Astrocyte (in vitro differentiated cells and primary cell): ENCODE results near the gene NOL11. TPM values are rescaled to one million over a fixed set of nuclear protein-coding genes. Genes with fewer than 3 reads are reported as not detected.

Experiments
- DNase-seq: peaks from one replicate; pipeline ENCODE4 v3.0.0-alpha.2; 2010; ENCODE audit warnings: low read depth
- FAIRE-seq: peaks from 2 replicates; lab custom pipeline; 2011; peaks lifted over from hg19 to GRCh38; lab: Jason Lieb, UNC
- H2AFZ ChIP-seq: 2 replicates; pipeline ENCODE4 v1.6.0; 2012; ENCODE audit warnings: low read depth, low read length, inconsistent platforms
- H3K27ac ChIP-seq: 2 replicates; pipeline ENCODE4 v1.5.1; 2011; ENCODE audit warnings: low read depth, low read length, inconsistent platforms
- H3K27me3 ChIP-seq: 2 replicates; pipeline ENCODE4 v1.6.0; 2011; ENCODE audit warnings: low read length, inconsistent platforms; ENCODE audit not compliant: insufficient read depth
- H3K36me3 ChIP-seq: 2 replicates; pipeline ENCODE4 v1.5.1; 2011; ENCODE audit warnings: low read length, inconsistent platforms; ENCODE audit not compliant: insufficient read depth
- H3K4me1 ChIP-seq: 2 replicates; pipeline ENCODE4 v1.5.1; 2011; ENCODE audit warnings: low read length, inconsistent platforms; ENCODE audit not compliant: insufficient read depth
- H3K4me2 ChIP-seq: 2 replicates; pipeline ENCODE4 v1.6.0; 2012; ENCODE audit warnings: low read length, inconsistent platforms
- H3K4me3 ChIP-seq: 2 replicates; pipeline ENCODE4 v1.5.1; 2011; ENCODE audit warnings: low read depth, mild to moderate bottlenecking, low read length, inconsistent platforms; ENCODE audit not compliant: insufficient read depth
- H3K79me2 ChIP-seq: 2 replicates; pipeline ENCODE4 v1.6.0; 2012; ENCODE audit warnings: mild to moderate bottlenecking, low read length, inconsistent platforms; ENCODE audit not compliant: insufficient read depth
- H3K9ac ChIP-seq: 2 replicates; pipeline ENCODE4 v1.6.0; 2012; ENCODE audit warnings: mild to moderate bottlenecking, low read length, inconsistent platforms
- H3K9me3 ChIP-seq: 2 replicates; pipeline ENCODE4 v1.5.1; 2012; ENCODE audit warnings: low read depth, mild to moderate bottlenecking, low read length, inconsistent platforms; ENCODE audit not compliant: insufficient read depth
- H4K20me1 ChIP-seq: 2 replicates; pipeline ENCODE4 v1.6.0; 2012; ENCODE audit warnings: low read length, inconsistent platforms; ENCODE audit not compliant: insufficient read depth
- H3K27ac Mint-ChIP-seq: one replicate; pipeline ENCODE4 v1.8.0; 2021; ENCODE audit warnings: mild to moderate bottlenecking, mixed read lengths; ENCODE audit not compliant: unreplicated experiment
- H3K27me3 Mint-ChIP-seq: one replicate; pipeline ENCODE4 v1.8.0; 2021; ENCODE audit warnings: low read depth, mixed read lengths; ENCODE audit not compliant: unreplicated experiment
- H3K36me3 Mint-ChIP-seq: one replicate; pipeline ENCODE4 v1.8.0; 2021; ENCODE audit warnings: low read depth, mixed read lengths; ENCODE audit not compliant: unreplicated experiment
- H3K4me1 Mint-ChIP-seq: one replicate; pipeline ENCODE4 v1.8.0; 2021; ENCODE audit warnings: low read depth, mixed read lengths; ENCODE audit not compliant: unreplicated experiment
- H3K4me3 Mint-ChIP-seq: one replicate; pipeline ENCODE4 v1.8.0; 2021; ENCODE audit warnings: mild to moderate bottlenecking, moderate library complexity, mixed read lengths; ENCODE audit not compliant: unreplicated experiment
- H3K9me3 Mint-ChIP-seq: one replicate; pipeline ENCODE4 v1.8.0; 2021; ENCODE audit warnings: mild to moderate bottlenecking, mixed read lengths; ENCODE audit not compliant: unreplicated experiment
- CTCF ChIP-seq: IDR thresholded peaks from 2 replicates; pipeline ENCODE4 v1.5.1; 2011; ENCODE audit warnings: low read depth, mild to moderate bottlenecking, inconsistent platforms, low read length, moderate library complexity; ENCODE audit not compliant: insufficient read depth
- EZH2 ChIP-seq: IDR thresholded peaks from 2 replicates; pipeline ENCODE4 v1.6.1; 2012; ENCODE audit warnings: mild to moderate bottlenecking, low read length, inconsistent platforms; ENCODE audit not compliant: insufficient read depth
- total RNA-seq: library from RNA; stranded (reverse); gene quantifications from 2 replicates; pipeline ENCODE4 v1.2.1, GENCODE V29; 2021

The NOL11 gene
- total RNA-seq, 1 donor from 2014 or later: 30.3 TPM

- TF ChIP-seq EZH2: no peak
- TF ChIP-seq CTCF: no peak
- Histone ChIP-seq H3K9ac (no peak overlapping the region), H3K9me3 (no peaks in the 10 kb centered on the region), H3K4me1 (no peaks in the 10 kb centered on the region), H3K4me2 (no peak overlapping the region), H3K27ac (no peak overlapping the region), H3K4me3 (no peak overlapping the region), H3K79me2 (no peaks in the 10 kb centered on the region), H3K27me3 (no peaks in the 10 kb centered on the region), H4K20me1 (no peaks in the 10 kb centered on the region), H3K36me3 (peaks cover 59% of the 10 kb centered on the region), H2AFZ (no peak overlapping the region)
- H3K27ac Mint-ChIP-seq: no peak overlapping the region
- H3K4me3 Mint-ChIP-seq: no peak overlapping the region
- no peaks in the 10 kb centered on the region for H3K9me3 Mint-ChIP-seq
- FAIRE-seq (no peak), DNase-seq (no peak)
- H3K27me3 Mint-ChIP-seq: no peaks in the 10 kb centered on the region
- no peaks in the 10 kb centered on the region for H3K4me1 Mint-ChIP-seq
- H3K36me3 Mint-ChIP-seq: peaks cover 5% of the 10 kb centered on the region
These were observed 24.3 kb downstream of the NOL11 start for GRCh38 chr17:67742025-67742424.

GRCh38 chr17:67746704-67747571 is 29.2 kb downstream of the NOL11 start:
- no peaks in the 10 kb centered on the region for H3K4me1 ChIP-seq
- Mint-ChIP-seq H3K27me3 (no peaks in the 10 kb centered on the region), H3K4me3 (no peak overlapping the region), H3K9me3 (no peaks in the 10 kb centered on the region), H3K36me3 (peaks cover 5% of the 10 kb centered on the region), H3K4me1 (no peaks in the 10 kb centered on the region), H3K27ac (no peak overlapping the region)
- TF ChIP-seq EZH2: no peak
- TF ChIP-seq CTCF: no peak
- no peak overlapping the region for H3K9ac ChIP-seq
- no peaks in the 10 kb centered on the region for H3K79me2 ChIP-seq
- DNase-seq (no peak), FAIRE-seq (no peak)
- no peak overlapping the region for H3K27ac ChIP-seq
- no peaks in the 10 kb centered on the region for H4K20me1 ChIP-seq
- H3K36me3 ChIP-seq: peaks cover 40% of the 10 kb centered on the region
- no peak overlapping the region for H3K4me2 ChIP-seq
- no peak overlapping the region for H2AFZ ChIP-seq
- no peaks in the 10 kb centered on the region for H3K9me3 ChIP-seq
- H3K4me3 ChIP-seq: no peak overlapping the region
- H3K27me3 ChIP-seq: no peaks in the 10 kb centered on the region

- FAIRE-seq (no peak), DNase-seq (no peak)
- Histone ChIP-seq H2AFZ (no peak overlapping the region), H4K20me1 (no peaks in the 10 kb centered on the region), H3K36me3 (peaks cover 34% of the 10 kb centered on the region), H3K9ac (no peak overlapping the region), H3K4me3 (no peak overlapping the region), H3K79me2 (no peaks in the 10 kb centered on the region), H3K4me2 (no peak overlapping the region), H3K9me3 (no peaks in the 10 kb centered on the region), H3K27ac (no peak overlapping the region), H3K27me3 (no peaks in the 10 kb centered on the region), H3K4me1 (no peaks in the 10 kb centered on the region)
- H3K27ac Mint-ChIP-seq: no peak overlapping the region
- no peak overlapping the region for H3K4me3 Mint-ChIP-seq
- H3K9me3 Mint-ChIP-seq: no peaks in the 10 kb centered on the region
- H3K4me1 Mint-ChIP-seq: no peaks in the 10 kb centered on the region
- no peaks in the 10 kb centered on the region for H3K27me3 Mint-ChIP-seq
- H3K36me3 Mint-ChIP-seq: peaks cover 5% of the 10 kb centered on the region
- no peak for TF ChIP-seq EZH2
These were observed 30.0 kb downstream of the NOL11 start for GRCh38 chr17:67747681-67748235.
